ENCODE measurements around the gene CHRNG. TPM values are rescaled to one million over a fixed set of nuclear protein-coding genes. Genes with fewer than 3 reads are reported as not detected.

Gene CHRNG
- total RNA-seq = not detected in 2 replicates

GRCh38 chr2:232539298-232540231, at the start of gene CHRNG:
Gene CHRNG (plus strand): TSS chr2:232539692. CDS start chr2:232539748, 56 bp downstream.

GRCh38 chr2:232519581-232520438, 19.7 kb upstream of the CHRNG start, which contains the start of gene PRSS56:
Gene PRSS56 (plus strand): TSS chr2:232520388. CDS start chr2:232520599, 211 bp downstream.

GRCh38 chr2:232525791-232526371, 13.6 kb upstream of the CHRNG start, which contains the start of gene CHRND:
Gene CHRND (plus strand): TSS chr2:232526160. CDS start chr2:232526216, 56 bp downstream.

GRCh38 chr2:232550354-232551249, 11.1 kb downstream of the CHRNG start, which contains the start of the genes EIF4E2 and TIGD1:
Gene EIF4E2 (plus strand): TSS chr2:232550689. CDS start chr2:232550725, 36 bp downstream.
Gene TIGD1 (minus strand): TSS chr2:232550557. CDS start chr2:232549882, 675 bp downstream.

Other genes starting within 250 kb of the CHRNG start
- not detected in 2 replicates for gene ALPP, start 160.9 kb upstream of the CHRNG start, total RNA-seq
- not detected in 2 replicates for gene ALPG, start 132.8 kb upstream of the CHRNG start, total RNA-seq
- not detected in 2 replicates for gene ALPI, start 83.5 kb upstream of the CHRNG start, total RNA-seq
- not detected in 2 replicates for gene ECEL1, start 51.9 kb upstream of the CHRNG start, total RNA-seq
- gene PRSS56, start 19.3 kb upstream of the CHRNG start, total RNA-seq = not detected in 2 replicates
- gene CHRND, start 13.5 kb upstream of the CHRNG start, total RNA-seq = not detected in 2 replicates
- gene TIGD1, start 10.9 kb downstream of the CHRNG start, total RNA-seq = 2.5 TPM in 2 replicates
- gene EIF4E2, start 11.0 kb downstream of the CHRNG start, total RNA-seq = 145 and 156 TPM in 2 replicates
- gene EFHD1, start 93.9 kb downstream of the CHRNG start, total RNA-seq = 1.1 and 5.5 TPM in 2 replicates
- 59.0 and 63.9 TPM in 2 replicates for gene GIGYF2, start 157.6 kb downstream of the CHRNG start, total RNA-seq
- gene KCNJ13, start 236.9 kb downstream of the CHRNG start, total RNA-seq = 0.12 TPM in 1 of 2 replicates, not detected in the other

Data from aortic smooth muscle cell (primary cell).